Heart left ventricle (tissue), 16 donors: ENCODE results near the gene FBXW12. TPM values are rescaled to one million over a fixed set of nuclear protein-coding genes. Genes with fewer than 3 reads are reported as not detected.
A peak's percentile ranks its signal among the peaks of the same experiment; 100 is the strongest.

Experiments used
- ATAC-seq, 4 donors: fragments of 200-7000 bp; cut with Tn5 transposase; one replicate each; pipeline ENCODE4 v1.9.1; 2020 to 2022; ENCODE audit warnings: moderate library complexity in 4 of 4, mild to moderate bottlenecking in 3 of 4, moderate number of reproducible peaks in 1 of 4
- DNase-seq, 5 donors: peaks; one replicate each; pipeline ENCODE4 v3.0.0-alpha.2; 2020
- H3K27ac ChIP-seq, 12 donors: fragments of 200-600 bp; sonication (generic) in 4 of 12; one replicate each; pipeline versions ENCODE4 v1.5.0 to v1.8.0; 2016 to 2022; ENCODE audit warnings: mild to moderate bottlenecking in 2 of 12
- H3K27me3 ChIP-seq, 9 donors: fragments of 200-600 bp; sonication (generic) in 2 of 9; one replicate each; pipeline versions ENCODE4 v1.5.1 to v1.8.0; 2016 to 2022; ENCODE audit warnings: mild to moderate bottlenecking in 3 of 9
- H3K36me3 ChIP-seq, 9 donors: fragments of 200-600 bp; sonication (generic) in 2 of 9; one replicate each; pipeline versions ENCODE4 v1.5.0 to v1.8.0; 2018 to 2022; ENCODE audit warnings: mild to moderate bottlenecking in 2 of 9
- H3K4me1 ChIP-seq, 12 donors: fragments of 200-600 bp; sonication (generic) in 4 of 12; one replicate each; pipeline versions ENCODE4 v1.5.0 to v1.8.0; 2016 to 2022; ENCODE audit warnings: mild to moderate bottlenecking in 3 of 12
- H3K4me3 ChIP-seq, 12 donors: fragments of 200-600 bp; sonication (generic) in 4 of 12; one replicate each; pipeline versions ENCODE4 v1.5.0 to v1.8.0; 2017 to 2022; ENCODE audit warnings: mild to moderate bottlenecking in 9 of 12, moderate library complexity in 4 of 12
- H3K9me3 ChIP-seq, 12 donors: fragments of 200-600 bp; sonication (generic) in 4 of 12; one replicate each; pipeline versions ENCODE4 v1.5.0 to v1.8.0; 2016 to 2022; ENCODE audit warnings: mild to moderate bottlenecking in 1 of 12
- CTCF ChIP-seq, 12 donors: fragments of 200-600 bp; sonication (generic) in 4 of 12; IDR thresholded peaks; one replicate each; pipeline versions ENCODE4 v1.5.0 to v1.8.0; 2018 to 2022; ENCODE audit warnings: antibody characterized with exemption in 12 of 12, mild to moderate bottlenecking in 5 of 12
- POLR2A ChIP-seq, 2 donors: fragments of 450-650 bp; IDR thresholded peaks; one replicate each; pipeline ENCODE4 v1.6.1; 2017; ENCODE audit warnings: antibody characterized with exemption in 2 of 2, mild to moderate bottlenecking in 2 of 2, moderate library complexity in 2 of 2
- WGBS, 4 donors: extraction: QIAGEN DNeasy Blood & Tissue Kit in 2 of 4; methylation state at CpG; one replicate each; pipeline versions ENCODE4 v1.1.5 to v1.1.7; 2013 to 2018; 5-methylcytosine and 5-hydroxymethylcytosine counted together
- intact Hi-C, 10 donors: fragments of 100-400 bp; cut with DNase I; formaldehyde crosslinking; loops; one replicate each; pipeline versions ENCODE4 v1.11.1 to v1.14.2; 2022
- polyA plus RNA-seq, 2 donors: library from polyadenylated mRNA; stranded (reverse); fragments of 200-250 nt; gene quantifications; one replicate each; pipeline ENCODE4 v1.2.3, GENCODE V29; 2013
- total RNA-seq, 9 donors: library from RNA; depleted of rRNA in 2 of 9; stranded (reverse); fragments of >200 nt in 2 of 9; fragmentation: NEBNext Ultra II Directional in 3 of 9; extraction: Animal tissue kit (Norgen Biotek cat#: 25700) in 3 of 9; gene quantifications; one replicate each; pipeline versions ENCODE4 v1.1.0 to v1.2.4, GENCODE V29; 2016 to 2023
- donor health status: ischemic (EF 13 %, LVEDD 7.1; RV severe dilation, severe dysfunction).
- donor health status: healthy with polysubstance abuse.
- donor health status: DM: no; HTN: yes; CAD: no.
- donor health status: DM: no; HTN: no; CAD: no.
- donor health status: ischemic (EF 25% LVEDD 6.9; RV normal size, moderate dysfunction).
- donor health status: ischemic (EF 25% LVEDD 5.7; RV mildly dilated, moderate dysfunction).
- donor health status: healthy.
- donor health status: DM: yes; HTN: yes; CAD: no.
- donor health status: ischemic (EF 35%, LVEDD 5.7; RV mildly dilated, moderate dysfunction).
- donor health status: nonischemic (EF 11% LVEDD 7.7; RV severe dilation, severe dysfunction).
- donor health status: DM: yes; HTN: yes; CAD: no.
- donor health status: PGD.
- donor health status: ischemic (EF 29% LVEDD 5.4; RV normal size, mild dysfunction).
- donor health status: nonischemic (EF 23%, LVEDD 6.1; RV moderate dilation, normal function).

FBXW12 gene
- total and polyA plus RNA-seq, 11 donors = not detected

GRCh38 chr3:48420561-48420960 is 48.5 kb downstream of the FBXW12 start:
- Histone ChIP-seq H3K4me3 (no peak overlapping the region), H3K27ac (no peak overlapping the region), H3K27me3 (no peaks in the 10 kb centered on the region), H3K4me1 (peaks cover 0 to 44% (median 11%) of the 10 kb centered on the region in 12 donors), H3K36me3 (peaks cover 0 to 43% (median 16%) of the 10 kb centered on the region in 9 donors), H3K9me3 (no peaks in the 10 kb centered on the region)
- 94 to 96% (median 95%) methylated on average over 13 to 14 of the region's 14 CpGs for WGBS, 4 donors
- TF ChIP-seq POLR2A (IDR thresholded peaks at IDR 0.05) (no peak), CTCF (IDR thresholded peaks at IDR 0.05) (no peak)
- intact Hi-C loops = no loop called here
- DNase-seq (peak in 1 of 5 donors; percentile 36), ATAC-seq (no peak)

- H3K27me3 ChIP-seq = no peaks in the 10 kb centered on the region
- DNase-seq (peak in 1 of 5 donors; percentile 48), ATAC-seq (no peak)
- H3K36me3 ChIP-seq = peaks cover 0 to 32% (median 6%) of the 10 kb centered on the region in 9 donors
- no peak overlapping the region for H3K4me3 ChIP-seq
- H3K4me1 ChIP-seq = peaks cover 4 to 61% (median 23%) of the 10 kb centered on the region in 12 donors
- TF ChIP-seq POLR2A (IDR thresholded peaks at IDR 0.05) (no peak), CTCF (IDR thresholded peaks at IDR 0.05) (no peak)
- no peak overlapping the region for H3K27ac ChIP-seq
- intact Hi-C loops = no loop called here
- whole genome bisulfite sequencing, 4 donors = 71 to 100% (median 89%) methylated on average over 1 to 3 of the region's 3 CpGs
- no peaks in the 10 kb centered on the region for H3K9me3 ChIP-seq
Measured at GRCh38 chr3:48422272-48422671, 50.3 kb downstream of the FBXW12 start.

- Histone ChIP-seq H3K36me3 (peaks cover 0 to 28% (median 2%) of the 10 kb centered on the region in 9 donors), H3K9me3 (no peaks in the 10 kb centered on the region), H3K27me3 (no peaks in the 10 kb centered on the region), H3K4me3 (no peak overlapping the region), H3K4me1 (peaks cover 4 to 65% (median 27%) of the 10 kb centered on the region in 12 donors), H3K27ac (no peak overlapping the region)
- TF ChIP-seq POLR2A (IDR thresholded peaks at IDR 0.05) = no peak
- 85 to 89% (median 86%) methylated on average over 5 to 8 of the region's 8 CpGs for WGBS, 4 donors
- intact Hi-C loops = no loop called here
- ATAC-seq = no peak
- DNase-seq = peak in 1 of 5 donors; percentile 31
Measured at GRCh38 chr3:48422681-48423080, 50.7 kb downstream of the FBXW12 start.

GRCh38 chr3:48423241-48423882 is 51.3 kb downstream of the FBXW12 start:
- H3K27ac ChIP-seq = peak overlapping the region in 1 of 12 donors; percentile 94
- intact Hi-C loops = no loop called here

More at GRCh38 chr3:48423241-48423882, 51.3 kb downstream of the FBXW12 start:
- no peak for ATAC-seq
- H3K4me3 ChIP-seq = no peak overlapping the region
- H3K27me3 ChIP-seq = no peaks in the 10 kb centered on the region
- H3K9me3 ChIP-seq = no peaks in the 10 kb centered on the region
- WGBS, 4 donors = 81 to 92% (median 88%) methylated on average over 11 to 25 of the region's 25 CpGs
- peaks cover 4 to 72% (median 32%) of the 10 kb centered on the region in 12 donors for H3K4me1 ChIP-seq
- peaks cover 0 to 25% (median 0%) of the 10 kb centered on the region in 9 donors for H3K36me3 ChIP-seq
- DNase-seq = peak in 1 of 5 donors; percentile 58
- TF ChIP-seq CTCF (IDR thresholded peaks at IDR 0.05) = no peak
- no peak for TF ChIP-seq POLR2A (IDR thresholded peaks at IDR 0.05)
